ENCODE measurements around the gene LPO. TPM values are rescaled to one million over a fixed set of nuclear protein-coding genes. Genes with fewer than 3 reads are reported as not detected.

LPO gene
- total and polyA plus RNA-seq, 2 donors (not counting 3 experiments of a cell fraction or from before 2014, with no cell fraction given) = not detected

GRCh38 chr17:58196610-58197009 is 41.8 kb upstream of the LPO start:
- Histone ChIP-seq H3K9me3 (replicated peaks; ENCODE audit: control insufficient read depth, insufficient read depth, low read length) (no peaks in the 10 kb centered on the region), H3K4me2 (ENCODE audit: insufficient read depth, low read length) (no peak overlapping the region), H4K20me1 (replicated peaks; ENCODE audit: control insufficient read depth, extremely low read depth, insufficient read depth, low read length) (no peaks in the 10 kb centered on the region), H3K36me3 (ENCODE audit: control insufficient read depth in 2 of 2, extremely low read depth in 1 of 2, insufficient read depth in 2 of 2, low read length in 2 of 2) (no peaks in the 10 kb centered on the region), H3K9ac (replicated peaks; ENCODE audit: extremely low read depth, insufficient read depth, low read length) (no peak overlapping the region), H3K79me2 (ENCODE audit: control insufficient read depth, insufficient read depth, low read length) (no peaks in the 10 kb centered on the region), H3K27me3 (ENCODE audit: control insufficient read depth in 2 of 2, insufficient read depth in 2 of 2, low read length in 2 of 2) (peaks cover 0 to 3% of the 10 kb centered on the region in 2 experiments), H2AFZ (ENCODE audit: low read depth, low read length) (no peak overlapping the region), H3K9me1 (replicated peaks; ENCODE audit: control insufficient read depth, extremely low read depth, insufficient read depth, low read length) (no peaks in the 10 kb centered on the region), H3K4me3 (replicated peaks in 1 of 3; ENCODE audit: insufficient read depth in 1 of 3, low read depth in 1 of 3, low read length in 3 of 3) (no peak overlapping the region), H3K4me1 (ENCODE audit: control insufficient read depth, extremely low read depth, insufficient read depth, low read length) (no peaks in the 10 kb centered on the region), H3K27ac (ENCODE audit: insufficient read depth, low read depth, low read length) (no peak overlapping the region)
- ChIA-PET POLR2A (no interaction called here), CTCF (no interaction called here)
- TF ChIP-seq CTCF (IDR thresholded peaks at IDR 0.05; ENCODE audit: extremely low read depth in 1 of 2, insufficient read depth in 1 of 2, low read depth in 1 of 2, low read length in 2 of 2) (no peak), EZH2 (IDR thresholded peaks at IDR 0.05; ENCODE audit: borderline replicate concordance, low read depth, low read length, severe bottlenecking) (no peak), POLR2A (IDR thresholded peaks at IDR 0.05; ENCODE audit: low read depth, low read length) (no peak), MAX (IDR thresholded peaks at IDR 0.05; ENCODE audit: insufficient read depth, insufficient read length) (no peak), JUN (IDR thresholded peaks at IDR 0.05; ENCODE audit: borderline replicate concordance, insufficient read depth, insufficient read length, low read depth) (no peak), MYC (IDR thresholded peaks at IDR 0.05; ENCODE audit: low read depth, low read length) (no peak), POLR2AphosphoS5 (IDR thresholded peaks at IDR 0.05; ENCODE audit: insufficient read depth, low read depth, low read length) (no peak), FOS (IDR thresholded peaks at IDR 0.05; ENCODE audit: borderline replicate concordance, insufficient read depth, low read length) (no peak), GATA2 (IDR thresholded peaks at IDR 0.05; ENCODE audit: insufficient read depth, insufficient read length, low read depth, low read length) (no peak)
- DNase-seq (ENCODE audit: low read depth, low spot score) (no peak), FAIRE-seq (no peak)
- dilution Hi-C loops (cut with MboI; ENCODE audit: extremely low pct_ligation_motif_present, low sequenced_read_pairs) = no loop called here
- intact Hi-C loops (cut with micrococcal nuclease) = no loop called here
- BruUV-seq (replicated peaks) = no TSS peak

All from endothelial cell of umbilical vein (primary cell).